Mesenchymal stem cell (in vitro differentiated cells and primary cell): ENCODE data around the gene MORN4.

Experiments used
- DNase-seq: peaks from one replicate; pipeline ENCODE4 v3.0.0-alpha.2; 2013
- H2AFZ ChIP-seq: one replicate; pipeline ENCODE4 v1.6.1; 2013; ENCODE audit warnings: low read depth, mild to moderate bottlenecking, control low read depth, inconsistent platforms, low read length, moderate library complexity
- H2AK5ac ChIP-seq: 2 replicates; pipeline ENCODE4 v1.6.1; 2013; ENCODE audit warnings: low read length, moderate library complexity, mild to moderate bottlenecking, inconsistent platforms; ENCODE audit not compliant: severe bottlenecking
- H2BK120ac ChIP-seq: one replicate; pipeline ENCODE4 v1.6.1; 2013; ENCODE audit warnings: low read depth, mild to moderate bottlenecking, inconsistent platforms, low read length, moderate library complexity
- H2BK12ac ChIP-seq, 2 experiments: one replicate each; pipeline ENCODE4 v1.6.1; 2013; ENCODE audit warnings: inconsistent platforms in 2 of 2, low read length in 2 of 2, mild to moderate bottlenecking in 2 of 2, moderate library complexity in 2 of 2, control low read depth in 1 of 2
- H2BK15ac ChIP-seq: one replicate; pipeline ENCODE4 v1.6.1; 2013; ENCODE audit warnings: mild to moderate bottlenecking, low read depth, inconsistent platforms; ENCODE audit not compliant: poor library complexity, severe bottlenecking
- H2BK5ac ChIP-seq: 2 replicates; pipeline ENCODE4 v1.6.1; 2013; ENCODE audit warnings: low read depth, mild to moderate bottlenecking, low read length, control low read depth, inconsistent platforms; ENCODE audit not compliant: poor library complexity, severe bottlenecking
- H3K14ac ChIP-seq, 2 experiments: one replicate each; pipeline ENCODE4 v1.6.1; 2013; ENCODE audit warnings: inconsistent platforms in 2 of 2, low read length in 2 of 2, control low read depth in 1 of 2, mild to moderate bottlenecking in 1 of 2, moderate library complexity in 1 of 2
- H3K18ac ChIP-seq, 2 experiments: one replicate each; pipeline ENCODE4 v1.6.1; 2013; ENCODE audit warnings: inconsistent platforms in 2 of 2, low read length in 2 of 2, control low read depth in 1 of 2, low read depth in 1 of 2, mild to moderate bottlenecking in 1 of 2
- H3K23ac ChIP-seq, 2 experiments: one replicate each; pipeline ENCODE4 v1.6.1; 2013; ENCODE audit warnings: inconsistent platforms in 2 of 2, low read length in 2 of 2, mild to moderate bottlenecking in 2 of 2, moderate library complexity in 2 of 2, control low read depth in 1 of 2
- H3K27ac ChIP-seq: 2 replicates; pipeline ENCODE4 v1.5.1; 2013; ENCODE audit warnings: mild to moderate bottlenecking, moderate library complexity, low read length, control low read depth, inconsistent platforms; ENCODE audit not compliant: poor library complexity, severe bottlenecking
- H3K27me3 ChIP-seq, 2 experiments: 2 replicates each; pipeline versions ENCODE4 v1.6.1 to v1.7.0; 2013; ENCODE audit warnings: low read length in 2 of 2, mild to moderate bottlenecking in 2 of 2, moderate library complexity in 2 of 2, control low read depth in 1 of 2, inconsistent platforms in 1 of 2; ENCODE audit not compliant: control insufficient read depth in 1 of 2, insufficient read depth in 1 of 2
- H3K36me3 ChIP-seq, 2 experiments: 2 replicates each; pipeline versions ENCODE4 v1.6.1 to v1.7.0; 2013; ENCODE audit warnings: low read length in 2 of 2, control low read depth in 1 of 2, inconsistent platforms in 1 of 2, low read depth in 1 of 2, mild to moderate bottlenecking in 1 of 2; ENCODE audit not compliant: insufficient read depth in 2 of 2, control insufficient read depth in 1 of 2
- H3K4ac ChIP-seq, 2 experiments: one replicate each; pipeline ENCODE4 v1.6.1; 2013; ENCODE audit warnings: inconsistent platforms in 2 of 2, low read length in 2 of 2, mild to moderate bottlenecking in 2 of 2, moderate library complexity in 2 of 2, control low read depth in 1 of 2, low read depth in 1 of 2
- H3K4me1 ChIP-seq: 2 replicates; pipeline ENCODE4 v1.6.1; 2013; ENCODE audit warnings: low read depth, low read length, control low read depth; ENCODE audit not compliant: control insufficient read depth, insufficient read depth
- H3K4me2 ChIP-seq: 2 replicates; pipeline ENCODE4 v1.6.1; 2013; ENCODE audit warnings: low read length, mild to moderate bottlenecking, inconsistent platforms; ENCODE audit not compliant: poor library complexity, severe bottlenecking
- H3K4me3 ChIP-seq, 2 experiments: 2 replicates each; pipeline versions ENCODE4 v1.5.1 to v1.7.0; 2013; ENCODE audit warnings: low read length in 2 of 2, mild to moderate bottlenecking in 2 of 2, control low read depth in 1 of 2, low read depth in 1 of 2; ENCODE audit not compliant: insufficient read depth in 1 of 2
- H3K79me1 ChIP-seq: replicated peaks from 2 replicates; pipeline ENCODE4 v1.6.1; 2013; ENCODE audit warnings: mild to moderate bottlenecking, control low read depth, low read length, inconsistent platforms; ENCODE audit not compliant: poor library complexity, severe bottlenecking
- H3K9ac ChIP-seq: 2 replicates; pipeline ENCODE4 v1.7.0; 2013; ENCODE audit warnings: mild to moderate bottlenecking, low read length, moderate library complexity
- H3K9me3 ChIP-seq: 2 replicates; pipeline ENCODE4 v1.7.0; 2013; ENCODE audit warnings: mild to moderate bottlenecking, low read length; ENCODE audit not compliant: control insufficient read depth
- H4K8ac ChIP-seq: one replicate; pipeline ENCODE4 v1.6.1; 2013; ENCODE audit warnings: inconsistent platforms, mild to moderate bottlenecking, low read length, moderate library complexity
- H4K91ac ChIP-seq: one replicate; pipeline ENCODE4 v1.6.1; 2013; ENCODE audit warnings: mild to moderate bottlenecking, low read length, inconsistent platforms
- WGBS: methylation state at CpG from one replicate; pipeline ENCODE4 v1.1.7; 2013; ENCODE audit warnings: mixed read lengths; 5-methylcytosine and 5-hydroxymethylcytosine counted together

MORN4 gene

GRCh38 chr10:97587183-97587582 lies 46.1 kb downstream of the MORN4 start:
- Histone ChIP-seq H4K91ac (no peak overlapping the region), H3K23ac (no peak overlapping the region)
- 80% methylated on average over 2 of the region's 2 CpGs for WGBS

GRCh38 chr10:97585439-97585811 lies 47.9 kb downstream of the MORN4 start:
- Histone ChIP-seq H2BK12ac (no peak overlapping the region), H3K9ac (no peak overlapping the region), H3K9me3 (no peaks in the 10 kb centered on the region), H2BK15ac (no peak overlapping the region), H3K4me1 (peaks cover 46% of the 10 kb centered on the region), H4K91ac (no peak overlapping the region), H3K4me3 (no peak overlapping the region), H2AFZ (no peak overlapping the region), H2AK5ac (peak overlapping the region; percentile 98), H3K27me3 (no peaks in the 10 kb centered on the region), H3K18ac (no peak overlapping the region), H3K27ac (peak overlapping the region; percentile 91), H3K4ac (no peak overlapping the region), H3K36me3 (peaks cover 0 to 12% of the 10 kb centered on the region in 2 experiments), H3K14ac (no peak overlapping the region), H3K4me2 (no peak overlapping the region), H3K23ac (no peak overlapping the region), H3K79me1 (peaks cover 9% of the 10 kb centered on the region), H4K8ac (no peak overlapping the region), H2BK5ac (no peak overlapping the region), H2BK120ac (no peak overlapping the region)
- WGBS: 97% methylated on average over 5 of the region's 5 CpGs
- no peak for DNase-seq

More at GRCh38 chr10:97587183-97587582, 46.1 kb downstream of the MORN4 start:
- Histone ChIP-seq H2BK5ac (no peak overlapping the region), H3K9me3 (no peaks in the 10 kb centered on the region), H3K9ac (no peak overlapping the region), H3K4me1 (peaks cover 48% of the 10 kb centered on the region), H2BK15ac (no peak overlapping the region), H3K79me1 (peaks cover 12% of the 10 kb centered on the region), H3K14ac (no peak overlapping the region), H2AFZ (peak overlapping the region; percentile 32), H3K27me3 (no peaks in the 10 kb centered on the region), H3K36me3 (peaks cover 0 to 14% of the 10 kb centered on the region in 2 experiments), H3K4me3 (no peak overlapping the region), H4K8ac (no peak overlapping the region), H3K18ac (no peak overlapping the region), H2BK120ac (no peak overlapping the region), H2AK5ac (peak overlapping the region; percentile 5), H3K27ac (no peak overlapping the region), H3K4me2 (no peak overlapping the region), H3K4ac (no peak overlapping the region), H2BK12ac (no peak overlapping the region)
- DNase-seq: no peak

GRCh38 chr10:97584798-97585438 lies 48.4 kb downstream of the MORN4 start:
- Histone ChIP-seq H3K27me3 (no peaks in the 10 kb centered on the region), H3K4me3 (no peak overlapping the region), H2BK12ac (no peak overlapping the region), H3K4me2 (peak overlapping the region; percentile 39), H3K79me1 (peaks cover 9% of the 10 kb centered on the region), H3K4me1 (peaks cover 42% of the 10 kb centered on the region), H2AK5ac (peak overlapping the region; percentile 98), H3K27ac (peak overlapping the region; percentile 91), H4K91ac (no peak overlapping the region), H4K8ac (peak overlapping the region; percentile 43), H3K36me3 (peaks cover 0 to 7% of the 10 kb centered on the region in 2 experiments), H3K4ac (no peak overlapping the region), H3K18ac (no peak overlapping the region), H2BK5ac (peak overlapping the region; percentile 48), H3K9ac (peak overlapping the region; percentile 37), H2BK15ac (no peak overlapping the region), H3K9me3 (no peaks in the 10 kb centered on the region), H2BK120ac (no peak overlapping the region), H2AFZ (no peak overlapping the region), H3K14ac (no peak overlapping the region), H3K23ac (no peak overlapping the region)
- WGBS: 94% methylated on average over 3 of the region's 5 CpGs
- DNase-seq: no peak

GRCh38 chr10:97584060-97584797 lies 49.1 kb downstream of the MORN4 start, which contains the start of gene HOGA1:
Gene HOGA1 (plus strand): TSS chr10:97584389. CDS start chr10:97584704, 315 bp downstream.
- peaks cover 9% of the 10 kb centered on the region for H3K79me1 ChIP-seq
- peak within 1 kb of the TSS; percentile 63 for H4K91ac ChIP-seq
- H3K36me3 ChIP-seq: peaks cover 0 to 6% of the 10 kb centered on the region in 2 experiments
- peak; percentile 44 for DNase-seq
- H2BK12ac ChIP-seq: no peak within 1 kb of the TSS
- peak within 1 kb of the TSS; percentile 48 for H2BK5ac ChIP-seq
- H4K8ac ChIP-seq: peak within 1 kb of the TSS; percentile 69
- H2BK120ac ChIP-seq: no peak within 1 kb of the TSS
- peak within 1 kb of the TSS; percentile 37 for H3K9ac ChIP-seq
- no peaks in the 10 kb centered on the region for H3K9me3 ChIP-seq
- H3K14ac ChIP-seq: peak within 1 kb of the TSS in 1 of 2 experiments; percentile 35
- H3K4me3 ChIP-seq: no peak within 1 kb of the TSS
- peak within 1 kb of the TSS; percentile 5 to 67 for H3K18ac ChIP-seq
- H3K4ac ChIP-seq: no peak within 1 kb of the TSS
- no peaks in the 10 kb centered on the region for H3K27me3 ChIP-seq
- no peak within 1 kb of the TSS for H3K23ac ChIP-seq
- H3K27ac ChIP-seq: peak within 1 kb of the TSS; percentile 91
- peak within 1 kb of the TSS; percentile 98 for H2AK5ac ChIP-seq
- H2BK15ac ChIP-seq: peak within 1 kb of the TSS; percentile 6
- H3K4me1 ChIP-seq: peaks cover 36% of the 10 kb centered on the region
- peak within 1 kb of the TSS; percentile 74 for H2AFZ ChIP-seq
- H3K4me2 ChIP-seq: peak within 1 kb of the TSS; percentile 39
- WGBS: 54% methylated on average over 4 of the region's 5 CpGs
